OCI-LY7 (cell line): ENCODE results near the gene BRK1. TPM values are rescaled to one million over a fixed set of nuclear protein-coding genes. Genes with fewer than 3 reads are reported as not detected.

Experiments used
- total RNA-seq, 2 experiments: library from RNA; depleted of rRNA in 1 of 2; stranded (reverse); fragments of >200 nt in 1 of 2; shearing (Covaris generic) in 1 of 2; gene quantifications; 2 replicates each; pipeline ENCODE4 v1.2.3, GENCODE V29; 2014 to 2022

BRK1 gene
- total RNA-seq, 2 experiments from 2014 or later, result 80.4 to 102 TPM

Other genes starting within 250 kb of the BRK1 start
- not detected in 2 replicates for gene CIDEC, start 235.4 kb upstream of the BRK1 start, total RNA-seq (2014; rRNA removed; shearing (Covaris generic))
- gene CIDEC, start 235.4 kb upstream of the BRK1 start, total RNA-seq (2022), result not detected in 2 replicates
- gene JAGN1, start 225.1 kb upstream of the BRK1 start, total RNA-seq (2014; rRNA removed; shearing (Covaris generic)), result 20.4 and 21.0 TPM in 2 replicates
- gene JAGN1, start 225.1 kb upstream of the BRK1 start, total RNA-seq (2022), result 29.5 and 32.1 TPM in 2 replicates
- gene IL17RE, start 212.8 kb upstream of the BRK1 start, total RNA-seq (2014; rRNA removed; shearing (Covaris generic)), result 0.06 TPM in 1 of 2 replicates, not detected in the other
- 0.53 and 1.1 TPM in 2 replicates for gene IL17RE, start 212.8 kb upstream of the BRK1 start, total RNA-seq (2022)
- 0.73 TPM in 1 of 2 replicates, not detected in the other for gene IL17RC, start 198.6 kb upstream of the BRK1 start, total RNA-seq (2014; rRNA removed; shearing (Covaris generic))
- 0.23 TPM in 1 of 2 replicates, not detected in the other for gene IL17RC, start 198.6 kb upstream of the BRK1 start, total RNA-seq (2022)
- 23.4 and 28.6 TPM in 2 replicates for gene CRELD1, start 181.8 kb upstream of the BRK1 start, total RNA-seq (2014; rRNA removed; shearing (Covaris generic))
- gene CRELD1, start 181.8 kb upstream of the BRK1 start, total RNA-seq (2022), result 20.9 and 21.6 TPM in 2 replicates
- gene PRRT3, start 163.3 kb upstream of the BRK1 start, total RNA-seq (2014; rRNA removed; shearing (Covaris generic)), result 1.4 and 2.1 TPM in 2 replicates
- gene PRRT3, start 163.3 kb upstream of the BRK1 start, total RNA-seq (2022), result 4.1 and 4.3 TPM in 2 replicates
- 16.1 and 30.6 TPM in 2 replicates for gene EMC3, start 128.8 kb upstream of the BRK1 start, total RNA-seq (2014; rRNA removed; shearing (Covaris generic))
- gene EMC3, start 128.8 kb upstream of the BRK1 start, total RNA-seq (2022), result 31.7 and 33.4 TPM in 2 replicates
- gene FANCD2, start 89.2 kb upstream of the BRK1 start, total RNA-seq (2014; rRNA removed; shearing (Covaris generic)), result 112 and 116 TPM in 2 replicates
- gene FANCD2, start 89.2 kb upstream of the BRK1 start, total RNA-seq (2022), result 130 and 134 TPM in 2 replicates
- not detected in 2 replicates for gene FANCD2OS, start 7.4 kb upstream of the BRK1 start, total RNA-seq (2014; rRNA removed; shearing (Covaris generic))
- gene FANCD2OS, start 7.4 kb upstream of the BRK1 start, total RNA-seq (2022), result not detected in 2 replicates
- 79.9 and 82.1 TPM in 2 replicates for gene VHL, start 26.1 kb downstream of the BRK1 start, total RNA-seq (2014; rRNA removed; shearing (Covaris generic))
- 123 and 132 TPM in 2 replicates for gene VHL, start 26.1 kb downstream of the BRK1 start, total RNA-seq (2022)
- gene IRAK2, start 49.2 kb downstream of the BRK1 start, total RNA-seq (2014; rRNA removed; shearing (Covaris generic)), result 1.1 and 1.4 TPM in 2 replicates
- 1.2 and 1.4 TPM in 2 replicates for gene IRAK2, start 49.2 kb downstream of the BRK1 start, total RNA-seq (2022)
- gene TATDN2, start 132.8 kb downstream of the BRK1 start, total RNA-seq (2014; rRNA removed; shearing (Covaris generic)), result 22.0 and 22.9 TPM in 2 replicates
- gene TATDN2, start 132.8 kb downstream of the BRK1 start, total RNA-seq (2022), result 57.5 and 63.4 TPM in 2 replicates
- gene GHRL, start 177.3 kb downstream of the BRK1 start, total RNA-seq (2014; rRNA removed; shearing (Covaris generic)), result 0.32 TPM in 1 of 2 replicates, not detected in the other
- 0.42 and 0.77 TPM in 2 replicates for gene GHRL, start 177.3 kb downstream of the BRK1 start, total RNA-seq (2022)
- gene SEC13, start 205.4 kb downstream of the BRK1 start, total RNA-seq (2014; rRNA removed; shearing (Covaris generic)), result 131 and 132 TPM in 2 replicates
- gene SEC13, start 205.4 kb downstream of the BRK1 start, total RNA-seq (2022), result 104 and 111 TPM in 2 replicates